OCI-LY3 (cell line): ENCODE measurements around the gene ANKRD24.
"Not testable (repeated sequence)": the region's sequence is repeated elsewhere in the genome, so short reads cannot be mapped to it uniquely, and the experiment has no call there.

ENCODE experiments used
- EZH2phosphoT487 ChIP-seq: fragments of 200-600 bp; shearing (Covaris generic); IDR thresholded peaks from 2 replicates; pipeline ENCODE4 v1.6.1; 2018; ENCODE audit warnings: antibody characterized with exemption, mixed run types, low read depth
- TF ChIP-seq, protein P1 (sequence below): fragments of 200-600, 300-600 bp; sonication (generic); IDR thresholded peaks from 2 replicates; pipeline ENCODE4 v1.5.1; 2014; ENCODE audit warnings: antibody characterized with exemption, low read length, low read depth

DNA sequence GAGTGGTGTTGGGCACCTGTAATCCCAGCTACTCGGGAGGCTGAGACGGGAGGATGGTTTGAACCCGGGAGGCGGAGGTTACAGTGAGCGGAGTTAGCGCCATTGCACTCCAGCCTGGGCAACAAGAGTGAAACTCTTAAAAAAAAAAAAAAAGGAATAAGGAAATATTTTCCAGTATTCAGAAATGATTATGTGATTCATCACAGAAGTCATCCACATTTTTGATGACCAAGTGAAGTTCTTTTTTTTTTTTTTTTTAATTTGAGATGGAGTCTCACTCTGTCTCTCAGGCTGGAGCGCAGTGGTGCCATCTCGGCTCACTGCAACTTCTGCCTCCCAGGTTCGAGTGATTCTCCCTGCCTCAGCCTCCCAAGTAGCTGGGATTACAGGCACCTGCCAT, 47.1 kb upstream of the ANKRD24 start:
- TF ChIP-seq, protein P1, sequence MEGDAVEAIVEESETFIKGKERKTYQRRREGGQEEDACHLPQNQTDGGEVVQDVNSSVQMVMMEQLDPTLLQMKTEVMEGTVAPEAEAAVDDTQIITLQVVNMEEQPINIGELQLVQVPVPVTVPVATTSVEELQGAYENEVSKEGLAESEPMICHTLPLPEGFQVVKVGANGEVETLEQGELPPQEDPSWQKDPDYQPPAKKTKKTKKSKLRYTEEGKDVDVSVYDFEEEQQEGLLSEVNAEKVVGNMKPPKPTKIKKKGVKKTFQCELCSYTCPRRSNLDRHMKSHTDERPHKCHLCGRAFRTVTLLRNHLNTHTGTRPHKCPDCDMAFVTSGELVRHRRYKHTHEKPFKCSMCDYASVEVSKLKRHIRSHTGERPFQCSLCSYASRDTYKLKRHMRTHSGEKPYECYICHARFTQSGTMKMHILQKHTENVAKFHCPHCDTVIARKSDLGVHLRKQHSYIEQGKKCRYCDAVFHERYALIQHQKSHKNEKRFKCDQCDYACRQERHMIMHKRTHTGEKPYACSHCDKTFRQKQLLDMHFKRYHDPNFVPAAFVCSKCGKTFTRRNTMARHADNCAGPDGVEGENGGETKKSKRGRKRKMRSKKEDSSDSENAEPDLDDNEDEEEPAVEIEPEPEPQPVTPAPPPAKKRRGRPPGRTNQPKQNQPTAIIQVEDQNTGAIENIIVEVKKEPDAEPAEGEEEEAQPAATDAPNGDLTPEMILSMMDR: not testable (repeated sequence)
- TF ChIP-seq EZH2phosphoT487: not testable (repeated sequence)
